ENCODE data around the gene NEXMIF.
"Not testable (repeated sequence)": the region's sequence is repeated elsewhere in the genome, so short reads cannot be mapped to it uniquely, and the experiment has no call there.

Gene NEXMIF

GRCh38 chrX:74925225-74926088, at the start of gene NEXMIF:
TSS of gene NEXMIF (minus strand) at chrX:74925452.
- ATAC-seq (replicated peaks; ENCODE audit: extremely low read depth, poor library complexity, severe bottlenecking) = peak; percentile 67
- Mint-ChIP-seq H3K4me3 (peak within 1 kb of the TSS; percentile 83), H3K27ac (ENCODE audit: low read depth) (no peak within 1 kb of the TSS), H3K27me3 (peaks cover 64% of the 10 kb centered on the region), H3K4me1 (peaks cover 5% of the 10 kb centered on the region), H3K36me3 (ENCODE audit: insufficient read depth) (peaks cover 4% of the 10 kb centered on the region), H3K9me3 (no peaks in the 10 kb centered on the region)
- no peak for DNase-seq (ENCODE audit: low spot score in 2 of 2)

GRCh38 chrX:74961962-74962361, 36.7 kb upstream of the NEXMIF start:
- H3K4me1 Mint-ChIP-seq; H3K27ac Mint-ChIP-seq (ENCODE audit: low read depth); H3K36me3 Mint-ChIP-seq (ENCODE audit: insufficient read depth); DNase-seq (ENCODE audit: low spot score in 2 of 2); H3K9me3 Mint-ChIP-seq; H3K4me3 Mint-ChIP-seq; ATAC-seq (replicated peaks; ENCODE audit: extremely low read depth, poor library complexity, severe bottlenecking): not testable (repeated sequence)
- peaks cover 11% of the 10 kb centered on the region for H3K27me3 Mint-ChIP-seq

- H3K27ac Mint-ChIP-seq (ENCODE audit: low read depth) = no peak overlapping the region
- H3K4me3 Mint-ChIP-seq = no peak overlapping the region
- no peaks in the 10 kb centered on the region for H3K4me1 Mint-ChIP-seq
- H3K9me3 Mint-ChIP-seq = no peaks in the 10 kb centered on the region
- H3K36me3 Mint-ChIP-seq (ENCODE audit: insufficient read depth) = no peaks in the 10 kb centered on the region
- DNase-seq (ENCODE audit: low spot score in 2 of 2) (no peak), ATAC-seq (replicated peaks; ENCODE audit: extremely low read depth, poor library complexity, severe bottlenecking) (no peak)
- no peaks in the 10 kb centered on the region for H3K27me3 Mint-ChIP-seq
Observed at GRCh38 chrX:74949717-74950116, 24.5 kb upstream of the NEXMIF start.

GRCh38 chrX:74940414-74940813, 15.2 kb upstream of the NEXMIF start:
- Mint-ChIP-seq H3K27me3 (peaks cover 17% of the 10 kb centered on the region), H3K4me1 (no peaks in the 10 kb centered on the region), H3K4me3 (no peak overlapping the region), H3K36me3 (ENCODE audit: insufficient read depth) (no peaks in the 10 kb centered on the region), H3K27ac (ENCODE audit: low read depth) (no peak overlapping the region), H3K9me3 (no peaks in the 10 kb centered on the region)
- ATAC-seq (replicated peaks; ENCODE audit: extremely low read depth, poor library complexity, severe bottlenecking) = no peak
- DNase-seq (ENCODE audit: low spot score in 2 of 2) = no peak

GRCh38 chrX:74931214-74931613, 6.0 kb upstream of the NEXMIF start:
- no peaks in the 10 kb centered on the region for H3K9me3 Mint-ChIP-seq
- H3K4me3 Mint-ChIP-seq = no peak overlapping the region
- no peaks in the 10 kb centered on the region for H3K4me1 Mint-ChIP-seq
- H3K27ac Mint-ChIP-seq (ENCODE audit: low read depth) = no peak overlapping the region
- H3K27me3 Mint-ChIP-seq = peaks cover 34% of the 10 kb centered on the region
- H3K36me3 Mint-ChIP-seq (ENCODE audit: insufficient read depth) = no peaks in the 10 kb centered on the region
- ATAC-seq (replicated peaks; ENCODE audit: extremely low read depth, poor library complexity, severe bottlenecking) (no peak), DNase-seq (ENCODE audit: low spot score in 2 of 2) (no peak)

GRCh38 chrX:74924449-74925224, 615 bp downstream of the NEXMIF start:
- no peak overlapping the region for H3K27ac Mint-ChIP-seq (ENCODE audit: low read depth)
- H3K9me3 Mint-ChIP-seq = no peaks in the 10 kb centered on the region
- DNase-seq (ENCODE audit: low spot score in 2 of 2) = no peak
- H3K4me1 Mint-ChIP-seq = peaks cover 5% of the 10 kb centered on the region
- peaks cover 56% of the 10 kb centered on the region for H3K27me3 Mint-ChIP-seq
- peak; percentile 36 for ATAC-seq (replicated peaks; ENCODE audit: extremely low read depth, poor library complexity, severe bottlenecking)
- H3K4me3 Mint-ChIP-seq = peak overlapping the region; percentile 83
- peaks cover 4% of the 10 kb centered on the region for H3K36me3 Mint-ChIP-seq (ENCODE audit: insufficient read depth)

- DNase-seq (ENCODE audit: low spot score in 2 of 2) = no peak
- Mint-ChIP-seq H3K4me3 (peak overlapping the region; percentile 83), H3K4me1 (peaks cover 5% of the 10 kb centered on the region), H3K27ac (ENCODE audit: low read depth) (no peak overlapping the region), H3K36me3 (ENCODE audit: insufficient read depth) (peaks cover 4% of the 10 kb centered on the region), H3K27me3 (peaks cover 56% of the 10 kb centered on the region), H3K9me3 (no peaks in the 10 kb centered on the region)
- no peak for ATAC-seq (replicated peaks; ENCODE audit: extremely low read depth, poor library complexity, severe bottlenecking)
Observed at GRCh38 chrX:74923942-74924448, 1.3 kb downstream of the NEXMIF start.

GRCh38 chrX:74922922-74923543, 2.2 kb downstream of the NEXMIF start:
- Mint-ChIP-seq H3K4me3 (no peak overlapping the region), H3K36me3 (ENCODE audit: insufficient read depth) (peaks cover 4% of the 10 kb centered on the region), H3K27ac (ENCODE audit: low read depth) (no peak overlapping the region), H3K4me1 (peaks cover 5% of the 10 kb centered on the region), H3K9me3 (no peaks in the 10 kb centered on the region), H3K27me3 (peaks cover 56% of the 10 kb centered on the region)
- no peak for ATAC-seq (replicated peaks; ENCODE audit: extremely low read depth, poor library complexity, severe bottlenecking)
- DNase-seq (ENCODE audit: low spot score in 2 of 2) = no peak

GRCh38 chrX:74911494-74911893, 13.8 kb downstream of the NEXMIF start:
- no peak for DNase-seq (ENCODE audit: low spot score in 2 of 2)
- Mint-ChIP-seq H3K27ac (ENCODE audit: low read depth) (no peak overlapping the region), H3K27me3 (no peaks in the 10 kb centered on the region), H3K4me3 (no peak overlapping the region), H3K36me3 (ENCODE audit: insufficient read depth) (no peaks in the 10 kb centered on the region), H3K9me3 (no peaks in the 10 kb centered on the region), H3K4me1 (no peaks in the 10 kb centered on the region)
- no peak for ATAC-seq (replicated peaks; ENCODE audit: extremely low read depth, poor library complexity, severe bottlenecking)

- H3K4me3 Mint-ChIP-seq = no peak overlapping the region
- no peaks in the 10 kb centered on the region for H3K27me3 Mint-ChIP-seq
- no peaks in the 10 kb centered on the region for H3K4me1 Mint-ChIP-seq
- no peaks in the 10 kb centered on the region for H3K36me3 Mint-ChIP-seq (ENCODE audit: insufficient read depth)
- H3K27ac Mint-ChIP-seq (ENCODE audit: low read depth) = no peak overlapping the region
- ATAC-seq (replicated peaks; ENCODE audit: extremely low read depth, poor library complexity, severe bottlenecking) = no peak
- no peak for DNase-seq (ENCODE audit: low spot score in 2 of 2)
- no peaks in the 10 kb centered on the region for H3K9me3 Mint-ChIP-seq
Observed at GRCh38 chrX:74906417-74906816, 18.8 kb downstream of the NEXMIF start.

- Mint-ChIP-seq H3K36me3 (ENCODE audit: insufficient read depth) (no peaks in the 10 kb centered on the region), H3K27me3 (peaks cover under 1% of the 10 kb centered on the region), H3K4me1 (no peaks in the 10 kb centered on the region), H3K9me3 (no peaks in the 10 kb centered on the region), H3K27ac (ENCODE audit: low read depth) (no peak overlapping the region), H3K4me3 (no peak overlapping the region)
- no peak for ATAC-seq (replicated peaks; ENCODE audit: extremely low read depth, poor library complexity, severe bottlenecking)
- DNase-seq (ENCODE audit: low spot score in 2 of 2) = no peak
Observed at GRCh38 chrX:74902806-74903205, 22.4 kb downstream of the NEXMIF start.

- H3K4me1 Mint-ChIP-seq = no peaks in the 10 kb centered on the region
- DNase-seq (ENCODE audit: low spot score in 2 of 2) (no peak), ATAC-seq (replicated peaks; ENCODE audit: extremely low read depth, poor library complexity, severe bottlenecking) (no peak)
- H3K27me3 Mint-ChIP-seq = peaks cover 6% of the 10 kb centered on the region
- H3K27ac Mint-ChIP-seq (ENCODE audit: low read depth) = no peak overlapping the region
- no peaks in the 10 kb centered on the region for H3K36me3 Mint-ChIP-seq (ENCODE audit: insufficient read depth)
- H3K9me3 Mint-ChIP-seq = no peaks in the 10 kb centered on the region
- no peak overlapping the region for H3K4me3 Mint-ChIP-seq
Observed at GRCh38 chrX:74892561-74892960, 32.7 kb downstream of the NEXMIF start.
